CD4-positive, alpha-beta T cell (primary cell): ENCODE data around the gene RAB26. TPM values are rescaled to one million over a fixed set of nuclear protein-coding genes. Genes with fewer than 3 reads are reported as not detected.
A peak's percentile ranks its signal among the peaks of the same experiment; 100 is the strongest.

ENCODE experiments used
- ATAC-seq: fragments of 200-7000 bp; cut with Tn5 transposase; one replicate; pipeline ENCODE4 v1.10.0; 2022; ENCODE audit warnings: mild to moderate bottlenecking; ENCODE audit not compliant: poor library complexity
- CTCF ChIA-PET: fragments of 350-600 bp; sonication (Branson Sonifier 250); formaldehyde crosslinking; loops from one replicate; lab custom pipeline; 2021; ENCODE audit warnings: antibody characterized with exemption, inconsistent platforms; lab: Charles Lee
- POLR2A ChIA-PET: fragments of 350-600 bp; sonication (Branson Sonifier 250); formaldehyde crosslinking; loops from one replicate; lab custom pipeline; 2021; ENCODE audit warnings: antibody characterized with exemption, inconsistent platforms; lab: Charles Lee
- DNase-seq, 14 experiments: peaks; one replicate each; pipeline ENCODE4 v3.0.0-alpha.2; 2013 to 2020; ENCODE audit warnings: mixed read lengths in 2 of 14
- H3K27ac ChIP-seq, 2 donors: one replicate each; pipeline versions ENCODE4 v1.5.1 to v1.7.0; 2013; ENCODE audit warnings: low read length in 2 of 2, low read depth in 1 of 2, mild to moderate bottlenecking in 1 of 2
- H3K27me3 ChIP-seq, 2 experiments: 1 replicate in 1 of 2; 2 replicates in 1 of 2; pipeline versions ENCODE4 v1.6.1 to v1.7.0; 2013; ENCODE audit warnings: low read length in 2 of 2, control low read depth in 1 of 2, mild to moderate bottlenecking in 1 of 2, moderate library complexity in 1 of 2; ENCODE audit not compliant: insufficient read depth in 2 of 2, control insufficient read depth in 1 of 2
- H3K36me3 ChIP-seq: one replicate; pipeline ENCODE4 v1.6.1; 2013; ENCODE audit warnings: low read length, control low read depth; ENCODE audit not compliant: insufficient read depth
- H3K4me1 ChIP-seq: one replicate; pipeline ENCODE4 v1.6.1; 2013; ENCODE audit warnings: low read length, control low read depth; ENCODE audit not compliant: insufficient read depth
- H3K4me3 ChIP-seq: one replicate; pipeline ENCODE4 v1.5.1; 2013; ENCODE audit warnings: mild to moderate bottlenecking, low read length, moderate library complexity
- H3K9me3 ChIP-seq, 2 experiments: 1 replicate in 1 of 2; 2 replicates in 1 of 2; pipeline versions ENCODE4 v1.6.1 to v1.7.0; 2013; ENCODE audit warnings: low read length in 2 of 2, mild to moderate bottlenecking in 2 of 2, control low read depth in 1 of 2, moderate library complexity in 1 of 2; ENCODE audit not compliant: control insufficient read depth in 1 of 2, insufficient read depth in 1 of 2
- H3K27ac Mint-ChIP-seq: one replicate; pipeline ENCODE4 v1.8.0; 2020; ENCODE audit warnings: mixed read lengths
- H3K27me3 Mint-ChIP-seq: one replicate; pipeline ENCODE4 v1.8.0; 2021; ENCODE audit warnings: mixed read lengths
- H3K36me3 Mint-ChIP-seq: one replicate; pipeline ENCODE4 v1.8.0; 2021; ENCODE audit warnings: low read depth, mixed read lengths
- H3K4me1 Mint-ChIP-seq: one replicate; pipeline ENCODE4 v1.8.0; 2021; ENCODE audit warnings: low read depth, mixed read lengths
- H3K4me3 Mint-ChIP-seq: one replicate; pipeline ENCODE4 v1.8.0; 2020; ENCODE audit warnings: mild to moderate bottlenecking, mixed read lengths
- H3K9me3 Mint-ChIP-seq: one replicate; pipeline ENCODE4 v1.8.0; 2020; ENCODE audit warnings: mixed read lengths
- intact Hi-C, 2 experiments: fragments of 100-400 bp; cut with DNase I in 1 of 2; cut with micrococcal nuclease in 1 of 2; formaldehyde crosslinking; loops; one replicate each; pipeline versions ENCODE4 v1.15.1 to v1.9.0; 2023 to 2025; cut with DNase I, micrococcal nuclease
- total RNA-seq, 174 experiments: library from RNA in 2 of 174; stranded (reverse) in 2 of 174; gene quantifications; one replicate each; pipeline ENCODE4 v1.2.3 and lab custom pipeline; 2021 to 2026
- TF ChIP-seq, protein P1 (sequence below): fragments of 200-600 bp; IDR thresholded peaks from one replicate; pipeline ENCODE4 v1.8.0; 2022; ENCODE audit warnings: antibody characterized with exemption, mild to moderate bottlenecking

RAB26 gene
- total RNA-seq, 2 experiments from 2014 or later = not detected

DNA sequence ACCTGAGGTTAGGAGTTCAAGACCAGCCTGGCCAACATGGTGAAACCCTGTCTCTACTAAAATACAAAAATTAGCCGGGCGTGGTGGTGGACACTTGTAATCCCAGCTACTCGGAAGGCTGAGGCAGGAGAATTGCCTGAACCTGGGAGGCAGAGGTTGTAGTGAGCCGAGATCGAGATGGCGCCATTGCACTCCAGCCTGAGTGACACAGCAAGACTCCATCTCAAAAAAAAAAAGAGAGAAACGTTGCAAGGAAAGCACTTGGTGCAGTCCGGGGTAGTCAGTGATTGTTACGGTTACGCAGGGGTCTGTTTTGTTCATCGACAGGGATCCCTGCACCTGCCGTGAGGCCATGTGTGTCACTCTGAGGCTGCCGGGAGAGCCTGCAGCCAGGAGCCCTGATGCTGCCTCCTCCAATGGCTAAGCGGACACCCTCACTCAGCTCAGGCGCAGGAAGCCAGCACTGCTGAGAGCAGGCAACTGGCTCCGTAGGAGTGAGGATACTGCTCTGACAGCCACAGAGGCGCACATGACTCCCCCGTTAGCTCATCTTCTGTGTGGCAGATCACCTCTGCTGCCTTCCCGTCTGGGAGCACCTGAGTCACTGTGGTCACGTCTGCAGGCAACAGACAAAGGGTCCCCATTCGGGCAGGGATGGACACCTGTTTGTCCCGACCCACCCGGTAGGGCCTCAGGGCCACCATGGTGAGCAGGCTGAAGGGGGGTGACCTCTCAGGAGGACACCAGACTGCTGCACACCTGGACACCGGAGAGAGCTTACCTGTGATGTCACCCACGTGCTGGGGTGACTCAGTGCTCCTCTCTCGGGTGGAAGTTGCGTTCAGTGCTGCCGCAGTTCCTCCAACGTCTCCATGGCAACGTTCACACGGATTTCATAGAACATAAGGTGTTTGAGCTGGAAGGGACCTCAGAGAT lies 5.2 kb upstream of the RAB26 start:
- CTCF ChIA-PET = interaction anchor here (0.9 kb wide), 1 partner anchor 139 kb away, joined by 4 read pairs; no protein-coding TSS in a partner anchor
- Mint-ChIP-seq H3K4me1 (no peaks in the 10 kb centered on the region), H3K27me3 (no peaks in the 10 kb centered on the region), H3K9me3 (no peaks in the 10 kb centered on the region), H3K36me3 (no peaks in the 10 kb centered on the region), H3K27ac (no peak overlapping the region), H3K4me3 (no peak overlapping the region)
- DNase-seq (peak in 1 of 14 experiments; percentile 50), ATAC-seq (no peak)
- Histone ChIP-seq H3K4me1 (peaks cover 16% of the 10 kb centered on the region), H3K4me3 (no peak overlapping the region), H3K9me3 (no peaks in the 10 kb centered on the region), H3K27ac (no peak overlapping the region), H3K27me3 (no peaks in the 10 kb centered on the region), H3K36me3 (no peaks in the 10 kb centered on the region)
- TF ChIP-seq, protein P1, sequence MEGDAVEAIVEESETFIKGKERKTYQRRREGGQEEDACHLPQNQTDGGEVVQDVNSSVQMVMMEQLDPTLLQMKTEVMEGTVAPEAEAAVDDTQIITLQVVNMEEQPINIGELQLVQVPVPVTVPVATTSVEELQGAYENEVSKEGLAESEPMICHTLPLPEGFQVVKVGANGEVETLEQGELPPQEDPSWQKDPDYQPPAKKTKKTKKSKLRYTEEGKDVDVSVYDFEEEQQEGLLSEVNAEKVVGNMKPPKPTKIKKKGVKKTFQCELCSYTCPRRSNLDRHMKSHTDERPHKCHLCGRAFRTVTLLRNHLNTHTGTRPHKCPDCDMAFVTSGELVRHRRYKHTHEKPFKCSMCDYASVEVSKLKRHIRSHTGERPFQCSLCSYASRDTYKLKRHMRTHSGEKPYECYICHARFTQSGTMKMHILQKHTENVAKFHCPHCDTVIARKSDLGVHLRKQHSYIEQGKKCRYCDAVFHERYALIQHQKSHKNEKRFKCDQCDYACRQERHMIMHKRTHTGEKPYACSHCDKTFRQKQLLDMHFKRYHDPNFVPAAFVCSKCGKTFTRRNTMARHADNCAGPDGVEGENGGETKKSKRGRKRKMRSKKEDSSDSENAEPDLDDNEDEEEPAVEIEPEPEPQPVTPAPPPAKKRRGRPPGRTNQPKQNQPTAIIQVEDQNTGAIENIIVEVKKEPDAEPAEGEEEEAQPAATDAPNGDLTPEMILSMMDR = no peak
- POLR2A ChIA-PET = no interaction called here
- intact Hi-C loops = loop anchor here in 1 of 2 experiments (10.0 kb wide), 1 partner anchor 368 kb away; the partner anchor contains the start of genes EME2, MRPS34 and NME3

DNA sequence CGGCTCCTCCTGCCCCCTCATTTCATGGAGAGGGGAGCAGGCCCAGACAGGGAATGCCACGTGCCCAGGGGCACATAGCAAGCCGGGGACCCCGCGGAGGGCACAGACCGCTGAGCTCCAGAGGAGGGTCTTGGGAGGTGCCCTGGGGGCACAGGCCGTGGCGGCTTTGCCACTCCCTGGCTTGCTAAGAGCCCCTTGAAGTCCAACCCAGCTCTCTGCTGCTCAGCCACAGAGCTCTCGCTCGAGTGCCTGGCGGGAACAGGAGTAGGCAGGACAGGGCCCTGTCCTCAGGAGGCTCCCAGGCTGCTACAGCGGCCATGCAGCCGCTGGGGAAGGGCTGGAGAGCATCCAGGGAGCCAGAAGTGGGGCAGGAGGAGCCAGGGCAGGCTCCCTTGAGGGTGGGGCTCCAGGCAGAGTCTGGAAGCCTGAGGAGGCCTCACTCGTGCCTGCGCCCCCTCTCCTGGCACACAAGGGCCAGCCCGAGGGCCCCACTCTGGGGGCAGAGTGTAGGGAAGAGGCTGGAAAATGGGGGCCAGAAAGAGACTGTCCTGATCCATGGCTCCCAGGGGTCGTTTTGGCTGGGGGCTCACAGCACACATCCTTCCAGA lies 4.4 kb upstream of the RAB26 start:
- TF ChIP-seq, protein P1 = no peak
- H3K9me3 Mint-ChIP-seq = no peaks in the 10 kb centered on the region
- no peaks in the 10 kb centered on the region for H3K9me3 ChIP-seq
- H3K27me3 ChIP-seq = no peaks in the 10 kb centered on the region
- H3K36me3 Mint-ChIP-seq = no peaks in the 10 kb centered on the region
- no peaks in the 10 kb centered on the region for H3K36me3 ChIP-seq
- no peak overlapping the region for H3K27ac Mint-ChIP-seq
- no peak for ATAC-seq
- DNase-seq = no peak
- CTCF ChIA-PET = interaction anchor here (0.9 kb wide), 1 partner anchor 140 kb away, joined by 4 read pairs; no protein-coding TSS in a partner anchor
- POLR2A ChIA-PET = no interaction called here
- intact Hi-C loops = loop anchor here in 1 of 2 experiments (10.0 kb wide), 1 partner anchor 369 kb away; the partner anchor contains the start of genes EME2, MRPS34 and NME3
- H3K4me3 ChIP-seq = no peak overlapping the region
- H3K4me1 ChIP-seq = peaks cover 20% of the 10 kb centered on the region
- H3K27me3 Mint-ChIP-seq = no peaks in the 10 kb centered on the region
- H3K27ac ChIP-seq = no peak overlapping the region
- no peak overlapping the region for H3K4me3 Mint-ChIP-seq
- no peaks in the 10 kb centered on the region for H3K4me1 Mint-ChIP-seq

DNA sequence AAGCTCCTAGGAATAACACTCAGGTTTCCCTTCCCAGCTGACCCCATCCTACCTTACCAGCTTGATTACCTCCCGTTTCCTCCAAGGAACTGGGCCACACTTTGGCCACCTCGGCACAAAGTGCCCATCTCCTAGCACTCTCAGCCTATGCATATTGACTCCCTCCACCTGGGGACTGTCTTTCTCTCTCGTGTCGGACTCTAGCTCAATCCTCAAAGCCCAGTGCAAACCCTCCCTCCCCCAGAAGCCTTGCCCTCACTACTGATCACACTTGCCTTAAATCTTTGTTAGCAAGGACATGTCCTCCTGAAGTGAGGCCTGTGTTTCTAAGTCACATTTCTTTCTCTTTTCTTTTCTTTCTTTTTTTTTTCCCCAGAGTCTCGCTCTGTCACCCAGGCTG lies 2.6 kb upstream of the RAB26 start:
- H3K4me1 Mint-ChIP-seq = no peaks in the 10 kb centered on the region
- Histone ChIP-seq H3K36me3 (no peaks in the 10 kb centered on the region), H3K4me1 (peaks cover 30% of the 10 kb centered on the region), H3K27ac (no peak overlapping the region), H3K4me3 (no peak overlapping the region), H3K27me3 (no peaks in the 10 kb centered on the region), H3K9me3 (no peaks in the 10 kb centered on the region)
- no peaks in the 10 kb centered on the region for H3K27me3 Mint-ChIP-seq
- H3K36me3 Mint-ChIP-seq = no peaks in the 10 kb centered on the region
- ATAC-seq = no peak
- no peak overlapping the region for H3K4me3 Mint-ChIP-seq
- H3K27ac Mint-ChIP-seq = no peak overlapping the region
- CTCF ChIA-PET = no interaction called here
- POLR2A ChIA-PET = interaction anchor here (0.6 to 1.7 kb wide), 4 partner anchors 9 to 99 kb away, joined by 3 to 12 read pairs (median 4); partner anchors contain the start of genes NTHL1, TRAF7 and TSC2
- TF ChIP-seq, protein P1 = no peak
- intact Hi-C loops = loop anchor here in 1 of 2 experiments (10.0 kb wide), 1 partner anchor 371 kb away; the partner anchor contains the start of genes EME2, MRPS34 and NME3
- H3K9me3 Mint-ChIP-seq = no peaks in the 10 kb centered on the region
- no peak for DNase-seq
